Anterior cingulate cortex (tissue), 58 donors: Measurements from ENCODE around the gene SMC6.

ENCODE experiments used
- DNase-seq, 58 donors: peaks; one replicate each; lab custom pipeline; 2025; lab: John Stamatoyannopoulos, UW

Gene SMC6

GRCh38 chr2:17657759-17658158, 95.9 kb downstream of the SMC6 start:
- no peak for DNase-seq

- no peak for DNase-seq
Observed at GRCh38 chr2:17652681-17653394, 100.8 kb downstream of the SMC6 start.

DNA sequence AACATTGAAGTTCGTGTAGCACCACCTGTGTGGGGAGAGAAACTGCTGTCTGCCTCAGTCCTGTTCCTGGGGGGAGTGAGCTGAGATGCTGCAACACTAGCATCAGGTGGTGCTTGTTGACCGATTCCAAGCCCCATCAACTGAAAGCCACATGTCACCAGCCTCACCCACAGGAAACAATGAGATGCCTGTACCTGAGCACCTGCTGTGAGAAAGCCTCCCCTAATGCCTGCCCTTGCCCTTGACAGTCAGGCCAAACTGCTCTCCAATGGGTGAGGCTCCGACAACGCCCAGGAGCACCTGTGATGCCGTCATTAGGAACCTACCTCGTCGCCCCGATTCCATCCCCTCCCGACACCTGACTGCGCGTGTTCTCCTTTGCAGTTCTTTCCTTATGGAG, 104.6 kb downstream of the SMC6 start:
- DNase-seq: no peak

- DNase-seq: no peak
Observed at GRCh38 chr2:17648581-17648980, 105.0 kb downstream of the SMC6 start.

DNA sequence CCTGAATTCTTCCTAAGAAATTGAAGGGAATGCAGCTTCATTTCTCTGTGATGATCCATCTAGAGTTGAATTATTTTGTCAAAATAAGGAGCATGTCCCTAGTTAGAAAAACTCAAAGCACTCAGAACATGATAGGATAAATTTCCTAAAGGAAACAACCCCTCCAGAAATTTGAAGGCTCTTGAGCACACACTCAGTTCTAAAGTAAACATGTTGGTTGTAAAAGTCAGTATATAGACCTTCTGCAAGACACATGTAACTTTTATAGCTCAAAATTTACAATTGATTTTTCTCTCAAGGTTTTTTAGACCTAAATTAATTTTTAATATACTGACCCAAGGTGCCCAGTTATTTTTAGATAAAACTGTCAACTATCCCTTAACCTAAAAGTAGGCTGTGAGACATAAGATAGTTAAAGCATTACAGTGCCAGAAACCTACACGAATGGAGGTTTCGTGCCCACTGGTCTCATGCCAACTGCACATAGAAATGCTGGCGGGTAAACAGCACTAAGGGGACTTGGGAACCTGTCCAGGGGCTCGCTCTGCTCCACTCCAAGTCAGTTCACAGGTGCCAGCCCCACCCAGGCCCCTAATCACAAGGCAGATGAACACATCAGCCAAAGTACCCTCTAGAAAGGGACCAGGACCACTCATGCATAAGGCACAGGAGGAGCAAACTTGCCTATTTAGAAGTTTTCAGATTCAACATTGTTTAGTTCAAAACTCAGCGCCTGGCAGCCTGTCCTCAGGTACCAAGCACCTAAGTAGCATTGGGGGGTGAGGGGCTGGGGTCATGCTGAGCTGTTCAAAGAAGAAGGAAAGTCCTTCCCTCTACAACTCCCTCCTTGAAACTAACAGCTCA, 106.5 kb downstream of the SMC6 start:
- DNase-seq: no peak

DNA sequence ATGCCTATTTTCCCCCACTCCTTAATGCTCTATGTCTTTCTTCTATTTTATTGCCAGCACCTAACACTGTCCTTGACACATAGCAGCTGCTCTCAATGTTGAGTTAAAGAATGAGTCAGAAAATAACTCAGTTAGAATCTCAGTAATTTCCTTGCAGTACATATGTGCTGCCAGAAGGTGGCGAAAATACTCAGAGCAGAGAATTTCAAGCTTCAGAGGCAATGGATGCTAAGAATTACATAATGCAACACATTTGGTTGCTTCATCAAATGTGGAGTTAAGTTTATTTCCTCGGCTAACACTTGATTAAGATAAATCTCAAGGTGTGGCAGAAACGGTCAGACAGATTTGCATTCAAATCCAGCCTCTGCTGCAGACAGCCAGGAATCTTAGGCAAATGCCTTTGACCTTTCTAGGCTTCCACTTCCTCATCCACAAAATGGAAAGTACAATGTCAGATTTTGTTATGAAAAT, 107.5 kb downstream of the SMC6 start:
- peak in 15 of 58 donors; percentile 9 to 70 (median 31) for DNase-seq

- DNase-seq: no peak
Observed at GRCh38 chr2:17644997-17645720, 108.5 kb downstream of the SMC6 start.

GRCh38 chr2:17643031-17643615, 110.5 kb downstream of the SMC6 start:
- DNase-seq: peak in 13 of 58 donors; percentile 24 to 75 (median 34)

DNA sequence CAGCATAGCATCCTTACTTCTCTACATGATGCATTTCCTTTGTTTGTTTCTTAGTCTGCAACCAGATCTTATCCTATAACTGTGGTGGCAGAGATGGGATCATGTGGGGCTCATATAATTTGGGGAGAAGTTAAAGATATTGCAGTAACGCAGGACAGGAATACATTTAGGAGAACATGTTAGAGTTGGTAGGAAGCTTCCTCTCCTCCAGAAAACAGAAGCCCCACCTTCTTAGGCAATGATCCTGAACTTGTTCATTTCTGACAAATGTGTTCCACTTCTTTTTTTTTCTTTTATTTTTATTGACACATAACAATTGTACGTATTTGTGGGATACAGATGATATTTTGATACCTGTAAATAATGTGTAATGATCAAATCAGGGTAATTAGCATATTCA, 113.2 kb downstream of the SMC6 start:
- no peak for DNase-seq

GRCh38 chr2:17638196-17638743, 115.3 kb downstream of the SMC6 start:
- DNase-seq: peak in 11 of 58 donors; percentile 25 to 64 (median 40)

- DNase-seq: no peak
Observed at GRCh38 chr2:17637131-17637906, 116.3 kb downstream of the SMC6 start.

GRCh38 chr2:17636257-17636656, 117.4 kb downstream of the SMC6 start:
- no peak for DNase-seq

- DNase-seq: peak in 16 of 58 donors; percentile 10 to 64 (median 40)
Observed at GRCh38 chr2:17634997-17635396, 118.6 kb downstream of the SMC6 start.

- peak in 2 of 58 donors; percentile 10 to 28 for DNase-seq
Observed at GRCh38 chr2:17630089-17630488, 123.5 kb downstream of the SMC6 start.

DNA sequence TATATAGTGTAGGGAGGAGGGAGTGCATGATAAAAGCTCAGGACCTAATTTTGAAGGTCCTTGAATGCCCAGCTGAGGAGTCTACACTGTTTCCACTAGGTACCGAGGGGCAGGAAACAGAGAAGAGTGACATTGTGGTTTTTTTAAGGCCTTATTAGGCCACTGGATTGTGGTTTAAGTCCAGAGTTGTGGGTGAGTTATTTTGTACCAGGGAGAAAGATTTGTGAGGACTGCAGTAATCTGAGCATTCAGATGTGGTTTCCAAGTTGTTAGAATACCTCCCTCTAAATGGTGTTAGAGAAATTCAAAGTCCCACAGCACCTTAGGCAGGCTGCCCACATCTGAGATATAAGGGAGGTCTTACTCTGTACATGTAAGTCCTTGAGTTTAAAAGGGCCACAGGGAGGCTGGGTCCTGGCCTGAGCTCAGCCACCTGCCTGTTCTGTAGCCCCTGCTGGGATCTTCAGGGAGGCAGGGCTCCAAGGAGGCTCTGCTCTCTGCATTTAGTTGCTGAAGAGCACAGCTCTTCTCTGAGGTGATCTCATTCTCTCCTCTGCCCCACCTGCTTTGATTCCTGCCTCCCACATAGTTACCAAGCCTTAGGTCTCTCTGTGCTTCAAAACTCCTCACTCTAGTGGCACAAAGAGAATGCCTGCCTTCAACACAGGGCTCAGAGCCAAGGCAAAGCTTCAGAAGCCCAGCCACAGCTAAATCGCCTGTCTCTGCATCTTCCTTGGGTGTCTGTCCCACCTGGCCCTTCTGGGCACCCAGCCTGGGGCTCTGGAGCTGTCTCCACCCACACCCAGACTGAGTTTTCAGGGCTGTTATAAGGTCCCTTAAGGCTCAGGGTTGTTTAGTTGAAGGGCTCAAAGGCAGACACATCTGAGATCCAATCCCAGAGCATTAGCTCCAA, 125.0 kb downstream of the SMC6 start:
- peak in 7 of 58 donors; percentile 33 to 52 (median 38) for DNase-seq

GRCh38 chr2:17627434-17627833, 126.2 kb downstream of the SMC6 start:
- no peak for DNase-seq

DNA sequence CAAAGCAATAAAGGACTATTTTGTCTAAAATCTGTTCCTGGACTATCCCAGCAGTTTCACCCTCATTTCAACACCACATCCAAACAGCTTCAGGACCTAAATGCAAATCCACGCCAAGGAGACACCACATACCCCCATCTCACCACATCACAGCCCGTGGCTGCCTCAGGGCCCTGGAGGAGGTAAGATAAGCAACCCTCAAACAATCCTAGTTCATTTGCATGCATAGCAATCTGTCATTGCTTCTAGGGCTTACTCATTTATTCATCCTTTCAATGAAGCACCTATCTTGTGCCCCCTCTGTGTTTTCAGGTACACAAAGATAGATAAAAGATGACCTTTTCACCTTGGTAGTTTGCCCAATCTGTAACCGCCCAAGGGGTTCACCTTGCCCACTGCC, 126.6 kb downstream of the SMC6 start:
- DNase-seq: no peak

DNA sequence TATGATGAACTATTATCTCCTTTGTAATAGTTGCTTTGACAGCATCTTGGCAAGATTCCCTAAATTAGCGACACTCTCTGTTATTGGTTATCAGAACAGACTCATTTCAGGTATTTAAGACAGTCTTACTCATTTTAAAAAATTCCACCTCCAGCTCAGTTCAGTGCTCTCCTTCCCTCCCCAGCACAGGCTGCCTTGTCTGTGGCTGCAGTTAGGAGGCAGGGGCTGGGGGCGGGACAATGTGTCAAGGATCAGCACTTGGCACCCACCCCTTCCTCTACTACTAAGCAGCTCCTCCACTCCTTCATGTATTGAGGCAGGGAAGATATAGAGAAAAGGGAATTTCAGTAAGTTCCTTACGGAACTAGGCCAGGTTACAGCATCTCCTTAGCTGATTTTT, 128.2 kb downstream of the SMC6 start:
- DNase-seq: peak in 1 of 58 donors; percentile 57
